Breast epithelium (tissue), 3 donors: ENCODE results near the gene G6PC1.
"Not testable (repeated sequence)": the region's sequence is repeated elsewhere in the genome, so short reads cannot be mapped to it uniquely, and the experiment has no call there.

Source experiments
- CTCF ChIP-seq, 3 donors: fragments of 450-650 bp; IDR thresholded peaks; one replicate each; pipeline ENCODE4 v1.5.1; 2016 to 2017; ENCODE audit warnings: antibody characterized with exemption in 3 of 3, mild to moderate bottlenecking in 3 of 3, moderate library complexity in 3 of 3
- POLR2A ChIP-seq: fragments of 450-650 bp; IDR thresholded peaks from one replicate; pipeline ENCODE4 v1.6.1; 2016; ENCODE audit warnings: antibody characterized with exemption, mild to moderate bottlenecking, moderate library complexity
- POLR2AphosphoS5 ChIP-seq, 3 donors: sonication (generic); formaldehyde crosslinking; IDR thresholded peaks; one replicate each; pipeline ENCODE4 v1.6.1; 2017; ENCODE audit warnings: antibody characterized with exemption in 3 of 3

- TF ChIP-seq CTCF (IDR thresholded peaks at IDR 0.05); POLR2AphosphoS5 (IDR thresholded peaks at IDR 0.05); POLR2A: not testable (repeated sequence)
Observed at GRCh38 chr17:42915288-42915687, 14.7 kb downstream of the G6PC1 start.
